ENCODE data around the gene MGME1.
"Not testable (repeated sequence)": the region's sequence is repeated elsewhere in the genome, so short reads cannot be mapped to it uniquely, and the experiment has no call there.

MGME1 gene

GRCh38 chr20:17995967-17996819 is 27.4 kb downstream of the MGME1 start:
- peak; percentile 89 for DNase-seq

GRCh38 chr20:17998446-17998845 is 29.6 kb downstream of the MGME1 start:
- no peak for DNase-seq

GRCh38 chr20:17999566-17999965 is 30.7 kb downstream of the MGME1 start:
- DNase-seq, result no peak

- no peak for DNase-seq
Observed at GRCh38 chr20:18001131-18001921, 32.5 kb downstream of the MGME1 start.

GRCh38 chr20:18003897-18004296 is 35.1 kb downstream of the MGME1 start:
- no peak for DNase-seq

GRCh38 chr20:18004384-18005031 is 35.7 kb downstream of the MGME1 start:
- DNase-seq, result no peak

GRCh38 chr20:18005170-18005989 is 36.6 kb downstream of the MGME1 start:
- no peak for DNase-seq

- no peak for DNase-seq
Observed at GRCh38 chr20:18005990-18006364, 37.2 kb downstream of the MGME1 start.

- DNase-seq, result no peak
Observed at GRCh38 chr20:18006684-18007083, 37.9 kb downstream of the MGME1 start.

- DNase-seq, result no peak
Observed at GRCh38 chr20:18007534-18008292, 38.9 kb downstream of the MGME1 start.

GRCh38 chr20:18009116-18009515 is 40.3 kb downstream of the MGME1 start:
- DNase-seq, result no peak

- no peak for DNase-seq
Observed at GRCh38 chr20:18011482-18011881, 42.7 kb downstream of the MGME1 start.

- no peak for DNase-seq
Observed at GRCh38 chr20:18011951-18012645, 43.3 kb downstream of the MGME1 start.

GRCh38 chr20:18012901-18013300 is 44.1 kb downstream of the MGME1 start:
- DNase-seq, result no peak

- DNase-seq, result no peak
Observed at GRCh38 chr20:18014411-18014810, 45.6 kb downstream of the MGME1 start.

GRCh38 chr20:18016772-18017171 is 48.0 kb downstream of the MGME1 start:
- no peak for DNase-seq

- no peak for DNase-seq
Observed at GRCh38 chr20:18018100-18018499, 49.3 kb downstream of the MGME1 start.

- peak; percentile 56 for DNase-seq
Observed at GRCh38 chr20:18019068-18019467, 50.2 kb downstream of the MGME1 start.

- DNase-seq, result no peak
Observed at GRCh38 chr20:18020931-18021330, 52.1 kb downstream of the MGME1 start.

- no peak for DNase-seq
Observed at GRCh38 chr20:18024606-18025127, 55.8 kb downstream of the MGME1 start.

GRCh38 chr20:18027011-18027410 is 58.2 kb downstream of the MGME1 start:
- DNase-seq, result not testable (repeated sequence)
